ENCODE results near the gene COL15A1. TPM values are rescaled to one million over a fixed set of nuclear protein-coding genes. Genes with fewer than 3 reads are reported as not detected.

COL15A1 gene
- total and polyA plus RNA-seq, 3 experiments from 2014 or later: 0.07 TPM; not detected in 2

DNA sequence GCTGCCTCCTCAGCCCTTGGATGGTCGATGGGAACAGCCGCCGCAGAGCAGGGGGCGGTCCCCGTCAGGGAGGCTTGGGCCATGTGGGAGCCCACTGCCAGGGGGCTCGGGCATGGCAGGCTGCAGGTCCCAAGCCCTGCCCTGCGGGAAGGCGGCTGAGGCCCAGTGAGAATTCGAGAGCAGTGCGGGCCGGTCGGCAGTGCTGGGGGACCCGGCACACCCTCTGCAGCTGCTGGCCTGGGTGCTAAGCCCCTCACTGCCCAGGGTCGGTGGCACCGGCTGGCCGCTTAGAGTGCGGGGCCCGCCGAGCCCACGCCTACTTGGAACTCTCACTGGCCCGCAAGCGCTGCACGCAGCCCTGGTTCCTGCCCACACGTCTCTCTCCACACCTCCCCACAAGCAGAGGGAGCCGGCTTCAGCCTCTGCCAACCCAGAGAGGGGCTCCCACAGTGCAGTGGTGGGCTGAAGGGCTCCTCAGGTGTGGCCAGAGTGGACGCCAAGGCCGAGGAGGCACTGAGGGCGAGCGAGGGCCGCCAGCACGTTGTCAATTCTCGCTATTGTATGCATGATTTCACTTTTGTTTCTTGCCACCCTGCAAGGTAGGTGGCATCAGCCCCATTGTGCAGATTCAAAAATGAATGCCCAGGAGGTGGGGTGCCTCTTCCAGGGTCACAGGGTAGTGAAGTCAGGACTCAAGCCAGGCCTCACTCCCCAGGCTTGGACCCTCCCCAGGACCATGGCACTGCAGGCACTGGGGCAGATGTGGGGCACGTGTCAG lies 48.6 kb downstream of the COL15A1 start:
- H3K36me3 ChIP-seq (ENCODE audit: insufficient read depth, low read length): no peaks in the 10 kb centered on the region
- H3K4me1 ChIP-seq (ENCODE audit: insufficient read depth, low read length): no peaks in the 10 kb centered on the region
- H3K27ac Mint-ChIP-seq: no peak overlapping the region
- H3K9me3 ChIP-seq (ENCODE audit: low read length): no peaks in the 10 kb centered on the region
- H3K27me3 Mint-ChIP-seq: peaks cover 8 to 20% of the 10 kb centered on the region in 2 donors
- no peak overlapping the region for H3K4me3 Mint-ChIP-seq
- no peaks in the 10 kb centered on the region for H3K27me3 ChIP-seq (ENCODE audit: insufficient read depth, low read length, poor library complexity, severe bottlenecking)
- DNase-seq: no peak
- no peak overlapping the region for H3K4me3 ChIP-seq (ENCODE audit: low read length)
- H3K9me3 Mint-ChIP-seq: no peaks in the 10 kb centered on the region
- POLR2A ChIA-PET: no interaction called here
- H3K36me3 Mint-ChIP-seq: peaks cover 0 to 3% (median 0%) of the 10 kb centered on the region in 3 donors
- H3K27ac ChIP-seq (ENCODE audit: low read depth, low read length): no peak overlapping the region
- CTCF ChIA-PET: interaction anchor here (0.6 to 1.4 kb wide), 4 partner anchors 17 to 149 kb away, joined by 3 to 5 read pairs (median 4); no protein-coding TSS in a partner anchor
- H3K4me1 Mint-ChIP-seq: no peaks in the 10 kb centered on the region

DNA sequence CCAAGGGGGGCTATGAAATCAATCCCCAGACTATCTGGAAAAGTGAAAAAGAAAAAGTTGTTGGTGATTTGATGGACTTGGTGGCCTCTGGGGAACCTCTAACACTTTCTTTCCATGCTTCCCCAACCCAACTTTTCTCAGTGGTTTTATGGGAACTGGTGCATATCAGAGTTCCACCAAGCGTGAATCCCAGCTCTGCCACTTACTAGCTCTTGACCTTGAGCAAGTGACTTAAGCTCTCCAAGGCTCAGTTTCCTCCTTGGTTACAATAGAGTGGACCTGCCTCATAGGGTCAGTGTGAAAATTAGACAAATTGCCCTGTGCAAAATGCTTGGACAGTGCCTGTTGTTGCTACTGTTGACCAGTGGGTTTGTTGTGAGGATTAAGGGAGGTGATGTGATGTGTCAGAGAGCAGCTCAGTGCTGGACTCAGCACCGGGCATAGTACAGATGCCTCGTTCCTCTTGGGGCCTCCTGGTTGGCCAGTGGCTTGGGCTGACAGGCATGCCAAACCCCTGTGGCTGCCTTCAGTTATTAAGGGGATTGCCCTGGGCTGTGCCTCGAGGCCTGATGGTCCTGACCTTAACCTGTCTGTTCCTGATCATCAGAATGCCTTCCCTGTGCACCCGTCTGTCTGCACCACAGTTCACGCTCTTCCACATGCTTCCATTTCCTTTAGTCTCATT lies 49.3 kb downstream of the COL15A1 start:
- H3K36me3 Mint-ChIP-seq: peaks cover 0 to 3% (median 0%) of the 10 kb centered on the region in 3 donors
- POLR2A ChIA-PET: no interaction called here
- no peak overlapping the region for H3K4me3 ChIP-seq (ENCODE audit: low read length)

DNA sequence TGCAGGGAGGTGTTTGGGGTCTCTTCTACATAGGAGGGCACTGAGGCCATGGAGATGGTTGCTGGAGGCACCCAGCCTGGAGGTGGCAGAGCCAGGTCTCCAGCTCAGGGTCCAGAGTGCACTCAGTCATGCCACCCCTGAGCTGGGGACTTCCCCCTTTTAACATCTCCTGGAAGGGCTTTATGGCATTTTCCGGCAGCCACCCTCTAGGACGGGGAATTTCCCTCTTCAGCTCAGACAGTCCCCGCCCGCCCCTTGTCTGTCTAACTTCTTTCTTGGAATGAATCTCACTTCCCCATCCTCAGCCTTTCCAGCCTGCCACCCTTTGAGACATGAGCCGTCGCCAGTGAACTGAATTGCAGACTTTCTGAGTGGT lies 49.9 kb downstream of the COL15A1 start:
- H3K4me3 ChIP-seq (ENCODE audit: low read length): no peak overlapping the region
- ChIA-PET CTCF (interaction anchor here (1.3 to 1.5 kb wide), 3 partner anchors 18 to 191 kb away, joined by 4 to 5 read pairs (median 5); no protein-coding TSS in a partner anchor), POLR2A (no interaction called here)
- no peak overlapping the region for H3K27ac ChIP-seq (ENCODE audit: low read depth, low read length)
- no peaks in the 10 kb centered on the region for H3K36me3 ChIP-seq (ENCODE audit: insufficient read depth, low read length)
- H3K4me1 ChIP-seq (ENCODE audit: insufficient read depth, low read length): no peaks in the 10 kb centered on the region
- Mint-ChIP-seq H3K27me3 (peaks cover 15 to 20% of the 10 kb centered on the region in 2 donors), H3K27ac (no peak overlapping the region), H3K4me1 (no peaks in the 10 kb centered on the region), H3K4me3 (no peak overlapping the region), H3K36me3 (peaks cover 0 to 3% (median 0%) of the 10 kb centered on the region in 3 donors), H3K9me3 (no peaks in the 10 kb centered on the region)
- no peaks in the 10 kb centered on the region for H3K27me3 ChIP-seq (ENCODE audit: insufficient read depth, low read length, poor library complexity, severe bottlenecking)
- DNase-seq: no peak
- no peaks in the 10 kb centered on the region for H3K9me3 ChIP-seq (ENCODE audit: low read length)

More for the DNA sequence above, 49.3 kb downstream of the COL15A1 start:
- H3K27ac Mint-ChIP-seq: peak overlapping the region in 1 of 8 donors; percentile 79
- CTCF ChIA-PET: interaction anchor here (1.3 to 1.5 kb wide), 3 partner anchors 18 to 192 kb away, joined by 4 to 5 read pairs (median 5); no protein-coding TSS in a partner anchor
- H3K4me3 Mint-ChIP-seq: no peak overlapping the region
- no peak for DNase-seq
- peaks cover 11 to 20% of the 10 kb centered on the region in 2 donors for H3K27me3 Mint-ChIP-seq
- no peaks in the 10 kb centered on the region for H3K27me3 ChIP-seq (ENCODE audit: insufficient read depth, low read length, poor library complexity, severe bottlenecking)
- no peaks in the 10 kb centered on the region for H3K4me1 Mint-ChIP-seq
- no peaks in the 10 kb centered on the region for H3K9me3 Mint-ChIP-seq
- H3K4me1 ChIP-seq (ENCODE audit: insufficient read depth, low read length): no peaks in the 10 kb centered on the region
- no peak overlapping the region for H3K27ac ChIP-seq (ENCODE audit: low read depth, low read length)
- H3K9me3 ChIP-seq (ENCODE audit: low read length): no peaks in the 10 kb centered on the region
- no peaks in the 10 kb centered on the region for H3K36me3 ChIP-seq (ENCODE audit: insufficient read depth, low read length)

DNA sequence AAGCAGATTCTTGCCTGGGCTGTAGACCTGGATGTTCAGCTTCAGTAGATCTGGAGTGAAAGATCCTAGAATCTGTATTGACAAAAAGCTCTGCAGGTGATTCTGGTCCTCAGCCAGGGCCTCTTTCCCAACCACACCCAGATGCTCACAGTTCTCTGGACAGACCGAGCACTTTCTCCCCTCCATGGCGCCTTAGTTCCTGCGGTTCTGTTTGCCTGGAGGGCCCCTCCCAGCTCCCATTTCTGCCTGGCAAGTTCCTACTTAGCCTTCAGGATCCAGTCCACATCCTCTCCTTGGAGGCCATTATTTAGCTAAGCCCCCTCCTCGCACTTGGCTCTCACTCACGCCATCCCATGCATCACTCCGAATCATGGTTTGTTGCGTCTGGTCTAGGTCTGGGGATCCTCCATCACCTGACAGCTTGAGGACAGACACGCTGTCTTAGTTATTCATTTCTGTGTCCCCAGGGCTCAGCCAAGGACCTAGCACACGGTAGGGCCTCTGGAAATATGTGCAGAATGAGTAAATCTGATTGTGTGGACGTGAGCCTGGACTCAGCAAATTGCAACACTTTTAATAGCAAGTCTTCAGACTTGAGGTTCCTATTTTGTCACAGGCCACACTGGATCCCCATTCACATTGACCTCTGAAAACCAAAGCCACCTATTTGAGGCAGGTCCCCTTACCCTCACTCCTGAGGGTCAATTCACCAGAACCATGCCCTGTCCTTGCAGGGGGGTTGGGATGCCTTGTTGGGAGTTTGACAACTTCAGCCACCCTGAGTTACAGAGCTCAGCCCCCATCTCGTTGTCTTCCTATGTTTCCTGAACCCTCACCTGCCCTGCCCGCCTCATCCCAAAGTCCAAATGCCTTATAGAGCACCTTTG lies 50.7 kb downstream of the COL15A1 start:
- CTCF ChIA-PET: interaction anchor here (1.4 to 2.6 kb wide), 3 partner anchors 20 to 190 kb away, joined by 5 to 13 read pairs (median 5); no protein-coding TSS in a partner anchor
- no peaks in the 10 kb centered on the region for H3K4me1 ChIP-seq (ENCODE audit: insufficient read depth, low read length)

DNA sequence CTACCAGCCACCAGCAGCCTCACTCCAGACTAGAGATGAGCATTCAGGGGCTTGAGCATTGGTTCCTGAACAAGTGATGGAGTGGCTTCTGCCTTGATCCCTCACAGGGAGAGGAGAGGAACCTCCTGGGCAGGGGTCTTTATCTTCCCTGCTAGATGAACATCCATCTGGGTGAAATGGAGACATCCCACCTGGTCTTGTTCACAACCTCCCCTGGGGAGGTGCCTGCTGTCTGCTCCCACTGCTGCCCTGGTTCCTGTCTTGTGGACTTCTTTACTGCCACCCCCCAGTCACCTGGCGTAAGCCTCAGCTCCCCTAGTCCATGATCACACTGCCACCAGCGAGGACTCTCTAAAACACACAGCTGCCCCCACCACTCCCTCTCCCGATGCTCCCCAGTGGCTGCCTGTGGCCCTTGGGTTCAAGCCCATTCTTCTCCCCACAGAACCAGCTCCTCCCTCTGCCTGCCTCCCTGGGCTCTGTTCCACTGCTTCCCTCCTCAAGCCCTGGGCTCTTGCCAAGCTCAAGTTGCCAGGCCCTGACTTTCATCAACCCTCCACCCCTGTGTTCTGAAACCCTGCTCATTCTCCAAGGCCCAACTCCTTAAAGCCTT lies 51.5 kb downstream of the COL15A1 start:
- Histone ChIP-seq H3K4me1 (ENCODE audit: insufficient read depth, low read length) (no peaks in the 10 kb centered on the region), H3K4me3 (ENCODE audit: low read length) (no peak overlapping the region), H3K27me3 (ENCODE audit: insufficient read depth, low read length, poor library complexity, severe bottlenecking) (no peaks in the 10 kb centered on the region), H3K36me3 (ENCODE audit: insufficient read depth, low read length) (no peaks in the 10 kb centered on the region), H3K9me3 (ENCODE audit: low read length) (no peaks in the 10 kb centered on the region), H3K27ac (ENCODE audit: low read depth, low read length) (no peak overlapping the region)
- peaks cover 0 to 3% (median 0%) of the 10 kb centered on the region in 3 donors for H3K36me3 Mint-ChIP-seq
- H3K27ac Mint-ChIP-seq: peak overlapping the region in 1 of 8 donors; percentile 78
- ChIA-PET POLR2A (no interaction called here), CTCF (interaction anchor here (0.7 to 8.9 kb wide), 3 partner anchors 21 to 264 kb away, joined by 3 to 199 read pairs (median 13); no protein-coding TSS in a partner anchor)
- DNase-seq: no peak
- H3K4me3 Mint-ChIP-seq: no peak overlapping the region
- H3K9me3 Mint-ChIP-seq: no peaks in the 10 kb centered on the region
- peaks cover 15 to 20% of the 10 kb centered on the region in 2 donors for H3K27me3 Mint-ChIP-seq
- H3K4me1 Mint-ChIP-seq: no peaks in the 10 kb centered on the region

More for the DNA sequence above, 50.7 kb downstream of the COL15A1 start:
- Histone ChIP-seq H3K27ac (ENCODE audit: low read depth, low read length) (no peak overlapping the region), H3K9me3 (ENCODE audit: low read length) (no peaks in the 10 kb centered on the region), H3K4me3 (ENCODE audit: low read length) (no peak overlapping the region), H3K27me3 (ENCODE audit: insufficient read depth, low read length, poor library complexity, severe bottlenecking) (no peaks in the 10 kb centered on the region), H3K36me3 (ENCODE audit: insufficient read depth, low read length) (no peaks in the 10 kb centered on the region)
- no peak overlapping the region for H3K4me3 Mint-ChIP-seq
- H3K4me1 Mint-ChIP-seq: no peaks in the 10 kb centered on the region
- no peaks in the 10 kb centered on the region for H3K9me3 Mint-ChIP-seq
- H3K27ac Mint-ChIP-seq: no peak overlapping the region
- DNase-seq: no peak
- H3K36me3 Mint-ChIP-seq: peaks cover 0 to 3% (median 0%) of the 10 kb centered on the region in 3 donors
- peaks cover 15 to 20% of the 10 kb centered on the region in 2 donors for H3K27me3 Mint-ChIP-seq
- POLR2A ChIA-PET: no interaction called here

DNA sequence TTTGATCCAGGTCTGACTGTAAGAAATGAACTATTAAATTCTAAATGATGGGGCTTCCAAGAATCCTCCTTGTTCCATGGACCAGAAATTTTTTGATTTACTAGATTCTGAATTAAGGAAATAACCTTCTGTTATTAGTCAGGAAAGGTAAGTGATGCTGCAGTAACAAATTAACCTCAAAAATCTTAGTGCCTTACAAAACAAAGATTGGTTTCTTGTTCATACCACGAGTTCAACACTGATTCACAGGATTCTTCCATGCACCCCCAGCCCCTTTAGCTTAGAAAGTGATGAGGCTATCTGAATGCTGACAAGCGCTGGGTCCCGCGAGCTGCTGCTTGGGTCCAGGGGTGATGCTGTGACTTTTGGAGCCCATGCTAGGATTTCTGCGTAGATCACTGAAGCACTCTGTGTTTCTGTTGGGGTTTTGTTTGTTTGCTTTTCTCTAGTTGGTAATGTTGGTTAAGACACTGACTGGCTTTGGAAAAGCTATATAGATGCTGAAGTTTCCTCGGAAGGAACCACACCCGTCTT lies 52.3 kb downstream of the COL15A1 start:
- Mint-ChIP-seq H3K36me3 (peaks cover 0 to 3% (median 0%) of the 10 kb centered on the region in 3 donors), H3K9me3 (no peaks in the 10 kb centered on the region), H3K4me1 (peaks cover 7 to 8% (median 8%) of the 10 kb centered on the region in 3 donors), H3K27ac (no peak overlapping the region), H3K27me3 (peaks cover 15 to 20% of the 10 kb centered on the region in 2 donors), H3K4me3 (no peak overlapping the region)
- no peaks in the 10 kb centered on the region for H3K27me3 ChIP-seq (ENCODE audit: insufficient read depth, low read length, poor library complexity, severe bottlenecking)
- POLR2A ChIA-PET: no interaction called here
- no peak overlapping the region for H3K4me3 ChIP-seq (ENCODE audit: low read length)
- peaks cover 7% of the 10 kb centered on the region for H3K4me1 ChIP-seq (ENCODE audit: insufficient read depth, low read length)
- DNase-seq: no peak
- H3K27ac ChIP-seq (ENCODE audit: low read depth, low read length): no peak overlapping the region
- H3K9me3 ChIP-seq (ENCODE audit: low read length): no peaks in the 10 kb centered on the region
- CTCF ChIA-PET: interaction anchor here (2.6 to 8.9 kb wide), 2 partner anchors 22 to 142 kb away, joined by 13 to 199 read pairs; no protein-coding TSS in a partner anchor
- H3K36me3 ChIP-seq (ENCODE audit: insufficient read depth, low read length): no peaks in the 10 kb centered on the region

DNA sequence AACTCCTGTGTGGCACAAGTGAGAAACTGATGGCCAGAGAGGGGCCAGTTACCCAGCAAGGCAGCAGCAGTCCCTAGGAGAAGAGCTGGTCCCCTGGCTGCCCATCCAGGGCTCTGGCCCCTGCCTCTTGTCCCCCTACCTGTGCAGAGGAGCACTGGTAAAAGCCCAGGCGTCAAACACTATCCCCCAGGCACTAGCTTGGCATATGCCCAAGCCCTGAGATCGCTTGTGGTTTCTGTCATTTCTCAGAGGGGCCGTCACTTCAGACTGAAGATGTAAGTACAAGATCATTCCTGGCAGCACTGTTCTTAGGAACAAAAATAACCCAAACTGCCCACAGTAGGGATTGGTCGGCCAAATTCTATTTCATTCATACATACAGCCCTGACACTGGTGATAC lies 53.9 kb downstream of the COL15A1 start:
- POLR2A ChIA-PET: no interaction called here

More for the DNA sequence above, 53.9 kb downstream of the COL15A1 start:
- CTCF ChIA-PET: interaction anchor here (1.0 to 8.9 kb wide), 5 partner anchors 16 to 141 kb away, joined by 3 to 199 read pairs (median 9); no protein-coding TSS in a partner anchor
- Mint-ChIP-seq H3K27ac (no peak overlapping the region), H3K9me3 (no peaks in the 10 kb centered on the region), H3K4me1 (peaks cover 12 to 20% (median 20%) of the 10 kb centered on the region in 3 donors), H3K27me3 (peaks cover 15 to 20% of the 10 kb centered on the region in 2 donors), H3K4me3 (no peak overlapping the region), H3K36me3 (peaks cover 0 to 3% (median 0%) of the 10 kb centered on the region in 3 donors)
- DNase-seq: no peak
- H3K4me1 ChIP-seq (ENCODE audit: insufficient read depth, low read length): peaks cover 19% of the 10 kb centered on the region
- no peak overlapping the region for H3K27ac ChIP-seq (ENCODE audit: low read depth, low read length)
- H3K36me3 ChIP-seq (ENCODE audit: insufficient read depth, low read length): no peaks in the 10 kb centered on the region
- no peak overlapping the region for H3K4me3 ChIP-seq (ENCODE audit: low read length)
- no peaks in the 10 kb centered on the region for H3K9me3 ChIP-seq (ENCODE audit: low read length)
- H3K27me3 ChIP-seq (ENCODE audit: insufficient read depth, low read length, poor library complexity, severe bottlenecking): no peaks in the 10 kb centered on the region
